Hematopoietic multipotent progenitor cell (in vitro differentiated cells): ENCODE data around the gene ADAMTS2. TPM values are rescaled to one million over a fixed set of nuclear protein-coding genes. Genes with fewer than 3 reads are reported as not detected.

Source experiments
- DNase-seq, 3 donors: peaks; one replicate each; pipeline ENCODE4 v3.0.0-alpha.2; 2011 to 2015; ENCODE audit warnings: low read depth in 2 of 3, low spot score in 2 of 3
- total RNA-seq: library from RNA; depleted of rRNA; stranded (reverse); fragments of >200 nt; gene quantifications from one replicate; pipeline ENCODE4 v1.2.3, GENCODE V29; 2012

ADAMTS2 gene
- total RNA-seq, 1 donor, result 0.27 TPM

DNA sequence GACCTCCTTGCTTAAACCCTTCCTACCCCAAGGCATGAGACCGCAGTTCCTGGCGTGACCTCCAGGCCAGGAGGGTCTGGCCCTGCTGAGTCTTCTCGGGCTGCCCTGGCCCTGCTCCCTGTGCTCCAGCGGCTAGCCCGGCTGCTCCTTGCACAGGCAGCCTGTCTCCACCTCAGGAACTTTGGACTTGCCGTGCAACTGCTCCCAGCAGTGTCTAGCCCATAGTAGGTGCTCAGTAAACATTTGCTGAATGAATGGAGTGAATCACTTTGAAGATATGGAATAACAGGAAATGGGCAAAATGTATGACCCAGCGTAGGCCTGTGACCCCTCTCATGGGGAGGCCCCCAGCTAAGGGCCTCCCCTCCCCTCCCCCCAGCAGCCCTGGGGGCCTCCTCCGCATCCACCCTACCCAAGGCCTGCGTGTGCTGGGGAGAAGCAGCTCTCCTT, 158.0 kb downstream of the ADAMTS2 start:
- DNase-seq, result no peak

DNA sequence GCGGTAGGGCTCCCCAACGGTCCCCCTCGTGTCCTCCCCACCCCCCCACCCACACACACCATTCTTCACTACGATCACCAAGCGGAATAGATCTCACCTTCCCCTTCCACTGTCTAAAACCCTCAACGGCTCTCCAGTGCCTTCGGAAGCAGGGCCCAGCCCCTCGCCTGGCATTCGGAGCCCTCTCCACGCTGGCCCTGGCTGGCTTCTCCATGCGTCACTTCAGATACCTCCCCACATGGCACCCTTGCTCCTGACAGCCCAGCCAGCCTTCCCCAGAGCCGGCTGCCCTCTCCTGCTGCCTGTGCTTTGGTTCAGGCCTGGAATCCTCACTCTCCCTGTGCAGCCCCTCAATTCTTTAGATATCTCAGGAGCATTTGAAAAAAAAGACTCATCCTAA, 158.5 kb downstream of the ADAMTS2 start:
- DNase-seq, result no peak

DNA sequence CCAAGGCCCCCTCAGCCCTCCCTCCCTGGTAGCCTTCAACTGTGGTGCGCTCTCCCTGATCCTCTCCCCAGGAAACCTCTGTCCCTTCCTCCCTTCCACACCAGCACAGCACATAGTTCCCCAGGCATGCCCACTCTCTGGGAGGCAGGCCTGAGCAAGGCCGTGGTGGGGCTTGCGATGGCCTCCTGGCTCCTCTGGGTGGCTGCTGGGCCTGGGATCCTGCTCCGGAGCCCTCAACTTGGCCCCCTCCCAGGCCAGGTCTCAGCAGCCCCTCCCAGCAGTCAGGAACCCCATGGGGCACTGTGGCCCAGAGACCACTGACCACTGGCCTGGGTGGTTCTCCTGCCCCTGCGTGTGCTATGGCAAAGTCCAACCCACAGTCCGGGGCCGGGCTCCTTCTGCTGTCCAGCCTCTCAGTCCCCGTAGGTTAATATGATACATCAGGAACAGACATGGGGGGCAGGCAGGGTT, 159.3 kb downstream of the ADAMTS2 start:
- no peak for DNase-seq

DNA sequence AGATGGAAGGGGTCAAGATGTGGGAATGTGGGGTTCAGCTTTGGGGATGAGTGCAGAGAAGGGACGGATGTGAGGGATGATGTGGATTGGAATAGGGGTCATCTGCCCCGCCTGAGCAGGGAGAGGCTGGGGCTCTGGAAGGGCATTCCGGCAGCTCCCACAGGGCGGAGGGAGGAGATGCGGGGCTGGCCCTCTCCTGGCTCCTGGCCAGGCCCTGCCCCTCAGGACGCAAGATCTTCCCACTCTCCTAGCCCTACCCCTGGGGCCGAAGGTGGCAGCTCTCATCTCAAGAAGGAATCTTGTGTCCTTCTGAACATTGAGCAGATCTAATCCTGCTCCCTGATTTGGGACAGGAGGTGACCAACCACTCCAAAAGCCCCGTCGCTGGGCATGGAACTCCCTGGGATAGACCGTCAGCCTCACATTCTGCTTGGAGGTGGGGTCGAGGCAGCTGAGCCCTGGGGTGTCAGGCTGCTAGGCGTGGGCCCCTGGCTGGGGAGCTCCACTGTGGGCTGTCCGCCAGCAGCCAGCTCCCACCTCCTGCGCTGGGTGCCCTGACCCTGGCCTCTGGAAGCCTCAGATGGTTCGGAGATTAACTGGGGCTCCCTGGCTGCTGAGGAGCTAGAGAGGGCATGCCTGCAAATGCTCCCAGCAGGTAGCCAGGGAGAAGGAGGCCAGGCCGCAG, 159.9 kb downstream of the ADAMTS2 start:
- no peak for DNase-seq

DNA sequence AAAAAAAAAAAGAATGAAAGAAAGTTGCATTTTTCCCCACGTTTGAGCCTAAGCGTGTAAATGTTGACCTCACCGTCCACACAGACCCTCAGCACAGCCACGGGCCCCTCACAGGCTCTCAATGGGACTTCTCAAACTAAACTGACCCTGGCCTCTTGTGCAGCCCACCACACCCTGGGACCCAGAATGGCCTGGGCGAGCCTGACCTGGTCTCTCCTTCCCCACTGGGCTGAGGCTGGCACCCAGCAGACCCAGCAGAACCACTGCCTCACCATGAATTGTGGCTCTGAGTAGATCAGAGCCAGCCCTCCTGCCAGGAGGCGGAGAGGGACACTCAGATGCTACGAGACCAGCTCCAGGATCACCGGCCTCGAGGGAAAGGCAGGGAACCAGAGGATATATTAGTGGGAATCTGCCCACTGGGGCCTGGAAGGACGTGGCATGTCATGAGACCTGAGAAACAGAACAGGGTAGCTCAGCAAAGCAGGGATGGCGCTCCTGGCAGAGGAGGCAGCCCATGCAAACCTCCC, 160.7 kb downstream of the ADAMTS2 start:
- DNase-seq, result no peak

DNA sequence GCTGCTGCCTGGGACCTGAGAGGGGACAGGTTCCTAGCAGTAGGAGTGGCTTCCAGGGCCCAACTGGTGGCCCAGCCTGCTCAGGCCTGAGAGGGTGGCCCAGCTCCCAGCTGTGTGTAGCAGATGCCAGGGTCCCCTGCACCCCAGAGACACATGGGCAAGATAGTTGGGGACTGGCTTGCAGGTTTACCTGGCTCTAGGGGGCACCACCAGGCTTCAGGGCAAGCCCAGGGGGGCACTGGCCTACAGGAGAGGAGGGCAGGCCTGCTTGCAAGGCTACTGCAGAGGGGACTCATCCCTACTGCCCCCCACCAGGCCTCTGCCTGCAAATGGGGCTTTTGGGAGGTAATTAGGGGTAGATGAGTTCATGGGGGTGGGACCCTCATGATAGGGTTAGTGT, 161.8 kb downstream of the ADAMTS2 start:
- no peak for DNase-seq

DNA sequence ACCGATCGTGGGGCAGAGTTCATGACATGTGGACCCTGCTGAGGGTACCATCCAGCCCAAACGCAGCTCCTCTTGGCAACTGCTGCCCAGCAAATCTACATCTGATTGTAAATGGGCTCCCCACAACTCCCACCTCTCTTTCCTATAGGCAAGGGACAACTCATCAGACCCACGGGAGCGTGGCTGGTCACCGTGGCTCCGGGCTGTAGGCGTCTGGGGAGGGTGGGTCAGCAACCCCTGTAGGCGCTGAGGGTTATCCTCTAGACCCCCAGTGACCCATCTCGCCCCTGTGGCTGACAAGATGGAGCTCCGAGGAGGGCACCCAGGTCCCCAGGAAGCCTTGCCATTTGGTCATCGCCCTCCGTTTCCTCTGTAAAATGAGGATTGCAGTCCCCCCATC, 162.7 kb downstream of the ADAMTS2 start:
- no peak for DNase-seq

DNA sequence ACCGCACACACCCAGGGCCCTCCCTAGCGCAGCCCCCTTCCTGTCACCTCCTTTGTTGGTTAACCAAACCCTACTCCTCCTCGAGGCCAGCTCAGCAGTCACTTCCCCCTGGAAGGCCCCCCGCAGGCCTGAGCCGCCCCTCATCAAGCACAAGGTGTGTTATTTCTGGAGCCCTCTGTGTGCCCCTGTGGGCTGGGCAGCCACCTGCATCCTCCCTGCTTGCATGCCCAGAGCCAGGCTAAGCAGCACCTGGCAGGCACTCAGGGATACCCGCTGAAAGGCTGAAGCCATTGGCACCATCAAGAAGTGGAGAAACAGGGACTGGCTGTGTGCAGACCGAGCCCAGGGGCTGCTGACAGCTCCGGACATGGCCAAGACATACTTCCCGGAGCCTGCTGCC, 163.3 kb downstream of the ADAMTS2 start:
- DNase-seq, result peak in 2 of 3 donors; percentile 21 to 56

DNA sequence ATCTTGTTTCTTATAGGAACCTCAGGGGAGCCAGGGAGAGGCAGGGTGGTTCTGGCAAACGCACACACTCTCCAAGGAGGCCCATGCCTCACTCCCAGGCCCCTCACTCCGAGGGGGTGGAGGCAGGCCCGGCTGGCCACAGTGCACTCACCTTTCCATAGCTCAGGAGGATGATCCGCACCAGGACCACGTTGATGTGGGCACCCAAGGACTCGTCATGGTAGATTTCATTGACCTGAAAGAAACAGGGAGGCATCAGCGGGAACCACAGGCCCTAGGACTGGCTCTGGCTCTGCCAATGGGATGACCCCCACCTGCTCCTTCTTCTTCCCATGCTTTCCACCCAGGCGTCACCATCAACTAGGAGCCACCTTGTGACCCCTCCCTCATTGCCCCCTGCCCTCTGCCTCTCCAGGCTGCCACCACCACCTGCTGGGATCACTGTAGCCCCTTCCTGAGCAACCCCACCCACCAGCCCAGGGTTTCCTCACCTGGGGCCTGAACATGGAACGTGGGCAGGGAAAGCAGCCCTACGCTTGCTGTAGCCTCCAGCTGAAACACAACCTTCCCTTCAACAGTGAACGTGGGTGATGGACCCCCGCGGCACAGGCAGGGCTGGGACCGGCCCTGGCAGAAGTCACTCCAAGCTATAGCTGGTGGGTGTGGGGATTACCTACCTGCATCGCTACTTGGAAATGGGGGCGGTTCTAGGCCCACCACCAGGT, 164.2 kb downstream of the ADAMTS2 start:
- DNase-seq, result no peak

DNA sequence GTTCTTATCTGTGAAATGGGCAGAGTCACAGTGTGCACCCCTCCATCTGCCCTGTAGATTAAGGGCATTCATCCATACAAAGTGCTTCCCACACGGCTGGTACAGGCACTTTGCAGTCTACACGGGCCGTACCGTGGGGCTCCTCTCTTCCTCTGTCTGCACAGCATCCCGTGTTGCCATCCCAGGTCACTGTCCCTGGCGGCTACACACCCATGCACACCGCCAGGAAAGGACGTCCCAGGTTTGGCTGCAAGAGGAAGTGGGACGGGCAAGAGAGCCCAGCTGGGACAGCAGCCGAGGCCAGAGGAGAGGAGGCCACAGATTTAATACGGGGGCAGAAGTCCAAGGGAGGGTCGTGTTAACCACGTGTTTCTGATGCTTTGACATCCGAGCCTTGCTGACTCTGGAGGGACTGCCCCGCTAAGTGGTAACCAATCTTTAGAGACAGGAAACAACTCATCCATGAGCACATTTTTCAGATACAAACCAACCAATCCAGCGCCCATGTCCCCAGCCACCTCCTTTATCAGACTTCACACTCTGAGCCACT, 165.1 kb downstream of the ADAMTS2 start:
- no peak for DNase-seq

DNA sequence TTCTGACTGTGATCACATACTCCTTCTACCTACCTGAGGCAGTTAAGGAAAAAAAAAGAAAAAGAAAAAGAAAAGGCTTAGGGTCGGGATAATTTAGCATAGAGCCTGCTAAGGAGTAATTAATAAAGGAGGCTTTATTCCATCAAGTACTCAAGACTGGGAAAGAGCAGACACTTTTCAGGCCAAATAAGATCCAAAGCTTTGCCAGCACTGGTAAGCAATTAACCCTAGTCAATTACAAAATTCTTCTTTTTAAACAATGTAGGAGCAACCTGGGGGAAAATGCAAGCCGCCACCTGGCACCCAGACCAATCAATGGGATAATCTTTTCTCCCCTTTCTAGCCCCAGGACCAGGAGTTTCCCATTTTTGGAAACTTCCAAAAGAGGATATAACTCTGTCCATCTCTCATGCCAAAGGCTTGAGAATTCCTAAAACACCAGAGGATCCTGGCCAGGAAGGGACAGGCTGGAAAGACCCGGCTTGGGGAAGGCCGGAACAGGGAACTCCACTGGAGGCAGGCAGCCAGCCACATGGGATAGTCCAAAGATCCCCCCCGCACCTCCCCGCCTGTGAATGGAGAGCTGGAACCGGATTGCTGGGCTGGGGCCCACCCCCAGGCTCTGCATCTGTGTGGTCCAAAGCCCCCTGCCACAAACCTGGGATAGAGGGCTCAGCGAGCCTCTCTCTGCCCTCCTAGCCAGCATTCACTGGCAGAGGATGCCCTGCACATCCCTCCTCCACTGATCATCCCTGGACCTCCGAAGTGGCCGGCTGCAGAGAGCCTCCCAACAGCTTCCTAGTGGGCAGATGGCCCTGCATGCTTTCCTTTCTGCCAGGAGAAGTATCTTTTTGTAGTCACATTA, 167.3 kb downstream of the ADAMTS2 start:
- DNase-seq, result no peak

DNA sequence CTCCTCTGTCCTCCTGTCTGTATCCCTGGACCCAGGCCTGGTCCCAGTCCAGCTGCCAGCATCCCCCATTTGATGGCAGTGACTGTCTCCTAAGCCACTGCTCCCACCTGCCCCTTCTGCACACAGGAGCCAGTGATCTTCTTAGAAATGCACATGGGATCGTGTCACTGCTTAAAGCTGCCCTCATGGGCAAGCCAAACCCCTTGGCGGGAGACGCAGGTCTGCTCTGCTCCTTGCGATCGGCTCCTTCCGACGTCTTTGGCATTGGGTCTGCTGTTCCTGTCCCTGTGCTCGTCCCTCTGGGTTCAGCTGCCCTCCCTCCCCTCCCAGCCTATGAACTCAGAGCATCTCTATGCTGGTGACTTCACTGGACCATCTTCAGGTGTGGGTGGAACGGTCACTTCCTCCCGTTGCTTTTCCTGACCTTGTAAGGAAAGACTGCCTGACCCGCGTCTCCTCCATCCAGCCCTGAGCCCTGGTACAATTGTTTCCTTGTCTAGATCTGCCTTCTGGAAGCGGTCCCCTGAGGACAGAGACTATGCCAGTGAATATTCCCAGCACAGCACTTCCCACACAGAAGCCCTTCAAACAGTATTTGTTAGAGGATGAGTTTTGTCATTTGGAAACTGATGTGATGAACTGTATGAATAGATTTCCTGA, 168.6 kb downstream of the ADAMTS2 start:
- DNase-seq, result no peak

DNA sequence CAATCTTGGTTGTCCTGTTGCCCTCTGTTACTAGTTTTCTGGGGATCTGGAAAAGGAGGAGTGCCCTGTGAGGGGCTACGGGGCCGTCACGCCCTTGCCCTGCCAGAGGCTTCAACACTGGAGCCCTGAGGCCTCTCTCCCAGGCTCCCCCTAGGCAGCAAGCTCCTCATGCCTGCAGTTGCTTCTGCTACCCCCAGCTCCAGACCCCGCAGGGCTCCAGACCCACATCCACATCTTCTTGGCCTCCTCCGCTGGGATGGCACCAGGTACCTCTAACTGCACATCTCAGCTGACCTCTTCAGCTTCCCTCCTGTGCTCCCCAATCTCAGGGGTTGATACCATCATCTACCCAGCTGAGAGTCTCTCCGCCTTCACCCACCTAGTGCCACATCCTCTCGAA, 169.1 kb downstream of the ADAMTS2 start:
- no peak for DNase-seq

DNA sequence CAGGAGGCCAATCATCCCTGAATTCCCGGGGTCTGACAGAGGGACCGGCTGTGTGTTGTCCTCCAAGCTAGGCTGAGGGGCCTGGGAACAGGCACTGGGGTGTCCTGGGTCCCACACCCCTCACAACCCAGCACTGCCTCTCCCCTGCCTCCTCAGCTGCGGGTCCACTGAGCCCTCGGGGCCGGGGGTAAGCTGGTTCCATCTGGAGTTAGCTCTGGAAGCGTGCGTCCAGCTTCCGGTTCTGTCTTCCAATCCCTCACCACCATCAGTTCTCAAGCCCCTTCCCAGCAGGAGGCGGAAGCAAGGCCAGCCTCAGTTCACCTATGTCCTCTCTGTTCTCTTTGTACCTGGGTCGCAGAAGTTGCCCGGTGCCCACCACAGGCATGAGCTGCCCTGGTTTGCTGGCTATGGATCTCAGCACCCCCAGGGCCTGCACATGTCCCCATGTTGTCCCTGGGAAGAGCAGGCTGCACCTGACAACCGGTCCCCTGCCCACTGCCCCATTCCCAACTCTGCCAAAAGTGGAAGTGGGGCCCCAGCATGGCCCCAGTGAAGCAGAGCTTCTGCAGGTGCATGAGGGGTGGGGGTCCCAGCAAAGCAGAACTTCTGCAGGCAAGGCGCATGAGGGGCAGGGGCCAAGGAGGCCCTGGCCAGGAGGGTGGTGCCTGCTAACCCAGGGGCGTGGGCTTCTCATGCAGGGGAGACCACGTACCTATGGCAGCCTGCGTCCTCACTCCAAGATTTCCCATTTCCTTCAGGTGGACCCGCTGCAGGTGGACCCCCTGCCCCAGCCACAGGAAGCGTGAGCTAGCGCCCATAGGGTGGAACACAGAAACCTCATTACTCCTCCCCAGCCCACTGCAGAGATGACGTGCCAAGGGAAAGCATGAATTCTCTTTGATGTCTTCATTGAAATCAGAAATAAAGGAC, 173.2 kb downstream of the ADAMTS2 start:
- no peak for DNase-seq

DNA sequence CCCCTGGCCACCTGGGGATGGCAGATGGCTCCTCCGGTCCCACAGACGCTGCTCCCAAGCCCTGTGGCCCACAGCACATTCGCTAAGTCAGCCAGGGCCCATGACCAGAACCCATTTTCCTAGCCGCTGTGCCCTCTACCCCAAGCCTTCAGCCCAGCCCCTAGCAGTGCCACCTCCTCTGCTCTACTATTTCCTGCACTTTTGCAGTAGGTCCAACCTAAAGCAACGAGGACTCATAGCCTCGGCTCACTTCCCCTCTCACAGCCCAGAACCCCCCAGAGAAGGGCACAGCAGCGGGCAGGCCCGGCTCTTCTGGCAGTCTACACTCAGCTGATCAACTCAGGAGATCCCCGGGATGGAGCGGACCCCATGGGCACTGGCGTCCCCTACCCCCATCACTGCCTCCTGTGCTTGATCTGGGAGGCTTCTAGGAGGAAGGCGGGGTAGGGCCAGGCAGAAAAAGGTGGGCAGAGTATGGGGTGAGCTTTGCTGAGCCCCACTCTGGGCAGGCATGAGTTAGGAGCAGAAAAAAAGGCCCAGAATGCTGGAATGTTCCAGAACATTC, 173.9 kb downstream of the ADAMTS2 start:
- DNase-seq, result no peak

DNA sequence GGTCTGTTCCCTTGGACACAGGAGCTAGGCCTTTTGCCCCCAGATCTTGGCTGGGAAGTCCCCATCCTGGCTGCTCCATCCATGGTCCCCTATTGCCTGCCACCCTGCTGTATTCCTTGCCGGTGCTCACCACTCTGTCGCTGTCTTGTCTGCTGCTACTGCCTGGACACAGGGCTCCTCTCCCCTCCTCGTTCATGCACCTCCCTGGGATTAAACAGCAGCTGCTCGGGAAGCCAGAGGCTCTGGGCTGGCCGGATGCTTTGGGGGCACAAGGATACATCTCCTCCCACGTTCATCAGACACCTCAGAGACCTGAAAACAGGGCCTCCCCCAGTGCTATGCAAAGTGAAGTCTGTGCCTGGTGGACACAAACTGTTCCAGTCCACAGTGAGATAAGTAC, 174.7 kb downstream of the ADAMTS2 start:
- DNase-seq, result no peak

DNA sequence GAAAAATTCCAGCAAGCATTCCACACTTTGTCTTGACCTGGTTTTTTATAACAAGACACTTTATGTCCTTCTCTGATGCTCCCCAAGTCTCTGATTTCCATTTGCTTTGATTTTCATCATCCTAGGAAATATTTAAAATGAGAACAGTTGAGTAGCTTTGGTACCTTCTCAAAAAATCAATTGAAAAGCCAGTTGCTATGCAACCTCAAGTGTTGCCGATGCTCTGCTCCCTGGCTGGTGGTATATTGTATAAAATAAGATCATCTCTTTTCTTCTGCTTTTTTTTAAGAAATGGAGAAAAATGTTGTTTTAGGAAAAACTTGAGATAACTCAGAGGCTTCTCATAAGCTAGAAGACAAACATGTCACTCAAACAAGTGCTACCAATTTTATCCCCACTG, 175.4 kb downstream of the ADAMTS2 start:
- DNase-seq, result no peak

DNA sequence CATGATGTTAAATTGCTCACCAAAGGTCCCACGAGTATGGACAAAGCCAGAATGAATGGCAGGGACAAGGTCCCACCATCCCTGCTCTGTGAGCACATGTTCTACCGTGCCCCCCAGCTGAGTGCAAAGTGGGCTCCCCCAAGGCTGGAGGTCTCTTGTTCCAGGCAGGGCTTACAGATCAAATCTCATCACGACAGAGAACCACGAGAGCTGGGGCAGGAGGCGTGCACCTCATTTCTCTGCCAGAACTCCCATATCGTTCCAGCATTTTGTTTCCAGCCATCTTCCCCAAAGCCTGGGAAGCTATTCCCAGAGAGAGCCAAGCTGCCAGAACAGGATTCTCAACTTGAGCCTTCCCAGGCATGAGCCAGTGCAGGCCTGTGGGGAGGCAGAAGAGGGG, 176.6 kb downstream of the ADAMTS2 start:
- no peak for DNase-seq
